Right lobe of liver (tissue), 6 donors: ENCODE measurements around the gene RNF208. TPM values are rescaled to one million over a fixed set of nuclear protein-coding genes. Genes with fewer than 3 reads are reported as not detected.

ENCODE experiments used
- ATAC-seq, 4 donors: fragments of 200-7000 bp; cut with Tn5 transposase; one replicate each; pipeline ENCODE4 v1.9.1; 2020; ENCODE audit warnings: mild to moderate bottlenecking in 4 of 4, moderate library complexity in 4 of 4
- DNase-seq, 3 donors: peaks; one replicate each; pipeline ENCODE4 v3.0.0-alpha.2; 2020
- H3K27ac ChIP-seq, 3 donors: fragments of 200-600 bp; one replicate each; pipeline ENCODE4 v1.8.0; 2022
- H3K27me3 ChIP-seq, 2 donors: fragments of 200-600 bp; one replicate each; pipeline ENCODE4 v1.8.0; 2022
- H3K36me3 ChIP-seq, 4 donors: fragments of 200-600 bp; sonication (generic) in 1 of 4; one replicate each; pipeline versions ENCODE4 v1.5.1 to v1.8.0; 2017 to 2022; ENCODE audit warnings: control low read depth in 1 of 4
- H3K4me1 ChIP-seq, 4 donors: fragments of 200-600 bp; sonication (generic) in 1 of 4; one replicate each; pipeline versions ENCODE4 v1.5.1 to v1.8.0; 2017 to 2022; ENCODE audit warnings: control low read depth in 1 of 4
- H3K4me3 ChIP-seq, 3 donors: fragments of 200-600 bp; one replicate each; pipeline ENCODE4 v1.8.0; 2022
- H3K9me3 ChIP-seq, 4 donors: fragments of 200-600 bp; sonication (generic) in 1 of 4; one replicate each; pipeline versions ENCODE4 v1.5.1 to v1.8.0; 2017 to 2022; ENCODE audit warnings: control low read depth in 1 of 4
- POLR2A ChIP-seq: fragments of 450-650 bp; IDR thresholded peaks from one replicate; pipeline ENCODE4 v1.6.1; 2017; ENCODE audit warnings: antibody characterized with exemption, mild to moderate bottlenecking
- WGBS: methylation state at CpG from one replicate; pipeline ENCODE4 v1.1.6; 2018; ENCODE audit warnings: low coverage, low lambda C conversion rate; ENCODE audit not compliant: insufficient coverage; ENCODE audit errors: missing lambda C conversion rate; 5-methylcytosine and 5-hydroxymethylcytosine counted together
- intact Hi-C, 2 donors: fragments of 100-400 bp; cut with DNase I; formaldehyde crosslinking; loops; one replicate each; pipeline versions ENCODE4 v1.11.2 to v1.14.1; 2022
- total RNA-seq, 6 experiments: library from RNA; depleted of rRNA in 2 of 6; stranded (reverse); fragments of >200 nt in 2 of 6; fragmentation: NEBNext Ultra II Directional in 3 of 6; extraction: Animal tissue kit (Norgen Biotek cat#: 25700) in 3 of 6; gene quantifications; one replicate each; pipeline versions ENCODE4 v1.1.0 to v1.2.4, GENCODE V29; 2016 to 2023
- TF ChIP-seq, protein P1 (sequence below), 4 donors: fragments of 200-600 bp in 3 of 4; fragments of 450-650 bp in 1 of 4; IDR thresholded peaks; one replicate each; pipeline versions ENCODE4 v1.5.1 to v1.8.0; 2016 to 2022; ENCODE audit warnings: antibody characterized with exemption in 4 of 4, mild to moderate bottlenecking in 2 of 4
- donor health status: DM: no; HTN: yes; CAD: no.
- donor health status: DM: no; HTN: no; CAD: no.
- donor health status: DM: no; HTN: no; CAD: no.
- donor health status: DM: no; HTN: yes; CAD: no.
- donor health status: DM: no; HTN: yes; CAD: no.

Gene RNF208
- total RNA-seq, 6 experiments from 2014 or later: 3.5 to 12.2 (median 4.5) TPM

DNA sequence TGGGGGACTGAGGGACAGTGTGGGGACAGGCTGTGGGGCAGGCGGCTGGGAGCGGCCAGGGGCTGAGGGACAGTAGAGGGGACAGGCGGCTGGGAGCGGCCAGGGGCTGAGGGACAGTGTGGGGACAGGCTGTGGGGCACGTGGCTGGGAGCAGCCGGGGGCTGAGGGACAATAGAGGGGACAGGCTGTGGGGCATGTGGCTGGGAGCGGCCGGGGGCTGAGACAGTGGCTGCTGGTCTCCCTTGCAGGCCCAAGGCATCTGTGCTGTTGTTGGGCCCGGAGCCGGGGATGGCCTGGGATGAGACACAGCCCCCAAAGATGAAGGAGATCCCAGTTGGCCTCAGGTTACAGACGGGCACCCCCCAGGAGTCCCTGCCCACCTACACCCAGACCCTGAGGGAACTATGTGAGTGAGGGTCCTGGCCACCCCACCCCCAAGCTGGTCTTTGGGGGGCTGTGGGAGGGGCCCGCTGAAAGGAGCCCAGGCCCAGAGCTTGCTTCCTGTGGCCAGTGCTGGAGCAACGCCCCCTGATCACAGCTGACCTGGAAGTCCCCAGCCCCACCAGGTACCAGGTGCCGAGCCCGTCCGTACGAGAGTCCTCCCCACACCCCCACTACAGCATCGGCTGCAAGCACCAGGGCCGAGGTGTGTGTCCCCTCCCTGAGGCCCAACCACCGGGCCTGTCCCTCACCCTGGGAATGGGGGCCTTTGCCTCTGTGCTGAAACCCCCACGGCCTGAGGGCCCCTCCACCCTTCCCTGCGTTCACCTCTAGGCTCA lies 29.6 kb upstream of the RNF208 start:
- peaks cover 0 to 13% (median 3%) of the 10 kb centered on the region in 4 donors for H3K4me1 ChIP-seq
- no peak for TF ChIP-seq POLR2A
- TF ChIP-seq, protein P1, sequence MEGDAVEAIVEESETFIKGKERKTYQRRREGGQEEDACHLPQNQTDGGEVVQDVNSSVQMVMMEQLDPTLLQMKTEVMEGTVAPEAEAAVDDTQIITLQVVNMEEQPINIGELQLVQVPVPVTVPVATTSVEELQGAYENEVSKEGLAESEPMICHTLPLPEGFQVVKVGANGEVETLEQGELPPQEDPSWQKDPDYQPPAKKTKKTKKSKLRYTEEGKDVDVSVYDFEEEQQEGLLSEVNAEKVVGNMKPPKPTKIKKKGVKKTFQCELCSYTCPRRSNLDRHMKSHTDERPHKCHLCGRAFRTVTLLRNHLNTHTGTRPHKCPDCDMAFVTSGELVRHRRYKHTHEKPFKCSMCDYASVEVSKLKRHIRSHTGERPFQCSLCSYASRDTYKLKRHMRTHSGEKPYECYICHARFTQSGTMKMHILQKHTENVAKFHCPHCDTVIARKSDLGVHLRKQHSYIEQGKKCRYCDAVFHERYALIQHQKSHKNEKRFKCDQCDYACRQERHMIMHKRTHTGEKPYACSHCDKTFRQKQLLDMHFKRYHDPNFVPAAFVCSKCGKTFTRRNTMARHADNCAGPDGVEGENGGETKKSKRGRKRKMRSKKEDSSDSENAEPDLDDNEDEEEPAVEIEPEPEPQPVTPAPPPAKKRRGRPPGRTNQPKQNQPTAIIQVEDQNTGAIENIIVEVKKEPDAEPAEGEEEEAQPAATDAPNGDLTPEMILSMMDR (IDR thresholded peaks at IDR 0.05): no peak
- no peaks in the 10 kb centered on the region for H3K27me3 ChIP-seq
- H3K36me3 ChIP-seq: peaks cover 0 to 4% (median 0%) of the 10 kb centered on the region in 4 donors
- 89% methylated on average over 6 of the region's 22 CpGs for WGBS
- no peak overlapping the region for H3K27ac ChIP-seq
- H3K9me3 ChIP-seq: no peaks in the 10 kb centered on the region
- DNase-seq (no peak), ATAC-seq (no peak)
- H3K4me3 ChIP-seq: no peak overlapping the region
- intact Hi-C loops: no loop called here

DNA sequence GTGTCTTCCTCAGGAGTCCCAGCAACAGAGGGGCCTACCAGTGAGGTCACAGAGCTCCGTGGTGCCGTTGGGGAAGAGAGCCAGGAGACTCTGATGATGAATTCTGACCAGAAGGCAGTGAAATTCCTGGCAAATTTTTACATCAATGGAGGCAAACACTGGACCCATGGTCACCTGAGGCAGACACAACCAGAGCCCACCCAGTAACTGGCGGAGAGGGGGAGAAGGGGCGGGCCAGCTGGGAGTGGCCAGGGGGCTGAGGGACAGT lies 29.1 kb upstream of the RNF208 start, which contains the start of gene STPG3:
Gene STPG3 (plus strand): TSS at position 93 of the 268 bp plus-strand sequence. CDS start 1 bp downstream, at position 94.
- DNase-seq (no peak), ATAC-seq (no peak)
- H3K36me3 ChIP-seq: no peaks in the 10 kb centered on the region
- intact Hi-C loops: no loop called here
- H3K27me3 ChIP-seq: no peaks in the 10 kb centered on the region
- peaks cover 0 to 7% (median 2%) of the 10 kb centered on the region in 4 donors for H3K4me1 ChIP-seq
- TF ChIP-seq, protein P1 (IDR thresholded peaks at IDR 0.05): no peak
- TF ChIP-seq POLR2A: no peak
- WGBS: 82% methylated on average over 3 of the region's 4 CpGs
- H3K9me3 ChIP-seq: no peaks in the 10 kb centered on the region
- H3K27ac ChIP-seq: no peak within 1 kb of the TSS
- no peak within 1 kb of the TSS for H3K4me3 ChIP-seq

DNA sequence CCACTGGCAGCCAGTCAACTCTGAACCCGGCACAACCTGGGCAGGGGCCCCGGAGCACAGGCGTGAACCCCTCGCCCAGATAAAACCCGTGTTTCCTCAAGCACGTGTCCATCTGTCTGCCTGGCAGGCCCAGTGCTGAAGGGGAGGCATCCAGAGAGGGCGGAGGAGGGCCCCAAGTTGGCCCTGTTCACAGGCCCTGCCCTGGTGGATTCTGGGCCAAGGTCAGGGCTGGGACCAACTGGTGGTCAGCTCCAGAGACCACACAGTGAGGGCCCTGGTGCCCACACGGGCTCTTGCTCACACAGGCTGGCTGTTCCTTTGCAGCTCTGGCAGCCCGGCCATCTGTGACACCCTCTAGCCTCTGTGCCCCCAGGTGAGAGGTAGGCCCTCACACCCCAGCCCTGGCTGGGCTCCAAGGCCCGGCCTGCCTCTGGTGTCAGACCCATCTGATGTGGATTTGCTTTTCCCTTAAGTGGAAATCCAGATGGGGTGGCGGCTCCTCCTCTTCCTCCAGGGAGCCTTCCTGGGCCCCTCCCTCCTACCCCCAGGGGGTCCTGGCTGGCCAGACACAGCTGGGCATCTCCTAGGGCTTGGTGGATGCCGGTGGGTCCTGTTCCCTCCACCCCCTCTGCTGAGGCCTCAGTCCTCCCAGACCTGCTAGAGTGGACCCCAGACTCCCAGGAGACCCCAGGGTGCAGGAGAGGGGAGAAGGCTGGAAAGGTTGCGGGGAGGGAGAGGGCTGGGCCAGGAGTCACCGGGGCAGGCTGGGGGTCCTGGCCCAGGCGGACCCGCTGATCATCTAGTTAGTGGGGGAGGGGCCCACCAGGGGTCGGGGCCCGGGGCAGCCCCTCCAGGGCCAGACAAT lies 28.5 kb upstream of the RNF208 start:
- no peak for ATAC-seq
- H3K27me3 ChIP-seq: no peaks in the 10 kb centered on the region
- intact Hi-C loops: no loop called here
- WGBS: 46% methylated on average over 10 of the region's 18 CpGs
- peaks cover 0 to 5% (median 0%) of the 10 kb centered on the region in 4 donors for H3K4me1 ChIP-seq
- H3K9me3 ChIP-seq: no peaks in the 10 kb centered on the region
- H3K36me3 ChIP-seq: no peaks in the 10 kb centered on the region
- DNase-seq: no peak
- TF ChIP-seq, protein P1 (IDR thresholded peaks at IDR 0.05): no peak
- no peak for TF ChIP-seq POLR2A
- H3K4me3 ChIP-seq: no peak overlapping the region
- H3K27ac ChIP-seq: no peak overlapping the region

DNA sequence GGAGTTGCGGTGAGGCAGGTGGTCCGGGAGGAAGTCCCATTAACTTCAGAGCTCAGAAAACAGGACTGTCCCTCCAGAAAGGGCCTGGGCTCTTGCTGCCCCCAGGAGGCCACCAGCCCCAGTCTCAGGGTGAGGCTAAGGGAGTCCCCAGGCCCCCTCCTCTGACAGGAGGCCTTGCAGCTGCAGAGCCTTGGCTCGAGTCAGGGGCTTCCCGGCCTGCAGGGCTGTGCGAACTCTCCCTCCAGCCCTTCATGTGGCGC lies 25.8 kb upstream of the RNF208 start:
- Histone ChIP-seq H3K4me3 (no peak overlapping the region), H3K36me3 (peaks cover 0 to 8% (median 2%) of the 10 kb centered on the region in 4 donors), H3K4me1 (peaks cover 0 to 2% (median under 1%) of the 10 kb centered on the region in 4 donors), H3K27me3 (no peaks in the 10 kb centered on the region), H3K9me3 (no peaks in the 10 kb centered on the region), H3K27ac (no peak overlapping the region)
- ATAC-seq (no peak), DNase-seq (no peak)
- intact Hi-C loops: no loop called here
- TF ChIP-seq, protein P1 (IDR thresholded peaks at IDR 0.05): no peak
- TF ChIP-seq POLR2A: no peak
- WGBS: 81% methylated on average over 4 of the region's 6 CpGs
